GM21825 (cell line): ENCODE data around the gene ABCA2.
"Not testable (repeated sequence)": the region's sequence is repeated elsewhere in the genome, so short reads cannot be mapped to it uniquely, and the experiment has no call there.

ENCODE experiments used
- ATAC-seq: cut with Tn5 transposase; IDR thresholded peaks from one replicate; pipeline ENCODE4 v1.9.1; 2021; ENCODE audit warnings: mild to moderate bottlenecking, moderate library complexity; ENCODE audit not compliant: unreplicated experiment

Gene ABCA2

GRCh38 chr9:137048655-137049543 lies 20.9 kb upstream of the ABCA2 start:
- ATAC-seq: no peak

- no peak for ATAC-seq
These were observed 18.2 kb upstream of the ABCA2 start, which contains the start of gene NPDC1 for GRCh38 chr9:137046088-137046787. NPDC1 (minus strand) TSS chr9:137046177; CDS start chr9:137045989, 188 bp downstream.

- no peak for ATAC-seq
These were observed 17.5 kb upstream of the ABCA2 start for GRCh38 chr9:137045294-137046087.

- ATAC-seq: no peak
These were observed 16.6 kb upstream of the ABCA2 start for GRCh38 chr9:137044502-137045177.

GRCh38 chr9:137044037-137044436 lies 16.0 kb upstream of the ABCA2 start:
- no peak for ATAC-seq

- ATAC-seq: no peak
These were observed 15.0 kb upstream of the ABCA2 start for GRCh38 chr9:137042751-137043727.

GRCh38 chr9:137041124-137041523 lies 13.1 kb upstream of the ABCA2 start:
- ATAC-seq: no peak

GRCh38 chr9:137040568-137040967 lies 12.5 kb upstream of the ABCA2 start:
- no peak for ATAC-seq

GRCh38 chr9:137039611-137040366 lies 11.8 kb upstream of the ABCA2 start:
- no peak for ATAC-seq

- ATAC-seq: no peak
These were observed 10.9 kb upstream of the ABCA2 start for GRCh38 chr9:137038916-137039315.

GRCh38 chr9:137037483-137037882 lies 9.4 kb upstream of the ABCA2 start:
- ATAC-seq: no peak

- no peak for ATAC-seq
These were observed 9.0 kb upstream of the ABCA2 start for GRCh38 chr9:137037035-137037434.

GRCh38 chr9:137035937-137036336 lies 7.9 kb upstream of the ABCA2 start:
- ATAC-seq: no peak

GRCh38 chr9:137035507-137035834 lies 7.4 kb upstream of the ABCA2 start:
- no peak for ATAC-seq

GRCh38 chr9:137034709-137035506 lies 6.9 kb upstream of the ABCA2 start:
- no peak for ATAC-seq

- ATAC-seq: no peak
These were observed 6.1 kb upstream of the ABCA2 start for GRCh38 chr9:137034039-137034708.

GRCh38 chr9:137033481-137033880 lies 5.4 kb upstream of the ABCA2 start:
- not testable (repeated sequence) for ATAC-seq

GRCh38 chr9:137032858-137033257 lies 4.8 kb upstream of the ABCA2 start:
- no peak for ATAC-seq
